ENCODE measurements around the gene CACNA1H.

- no peak for TF ChIP-seq CTCF (IDR thresholded peaks at IDR 0.05)
- TF ChIP-seq POLR2A (IDR thresholded peaks at IDR 0.05) = no peak
Observed at GRCh38 chr16:1126586-1126985, 26.3 kb upstream of the CACNA1H start.

Measured in right lobe of liver (tissue), 4 donors.